ENCODE results near the gene IGBP1. TPM values are rescaled to one million over a fixed set of nuclear protein-coding genes. Genes with fewer than 3 reads are reported as not detected.

The IGBP1 gene
- total and polyA plus RNA-seq, 12 donors, result 28.1 to 82.3 (median 62.1) TPM

GRCh38 chrX:70166601-70167590, 33.6 kb downstream of the IGBP1 start:
- DNase-seq, result no peak
- intact Hi-C loops (cut with DNase I), result no loop called here
- Histone ChIP-seq H3K4me3 (no peak overlapping the region), H3K4me1 (replicated peaks in 1 of 2) (no peaks in the 10 kb centered on the region), H3K9me3 (replicated peaks in 1 of 3) (no peaks in the 10 kb centered on the region), H3K27me3 (no peaks in the 10 kb centered on the region), H3K27ac (no peak overlapping the region), H3K36me3 (replicated peaks in 1 of 2) (peaks cover 0 to 5% of the 10 kb centered on the region in 2 donors)
- WGBS, 4 donors, result 74 to 90% (median 82%) methylated on average over 18 to 19 of the region's 19 CpGs
- TF ChIP-seq CTCF (IDR thresholded peaks at IDR 0.05) (no peak), POLR2A (IDR thresholded peaks at IDR 0.05) (no peak)

- no peak overlapping the region for H3K4me3 ChIP-seq
Observed at GRCh38 chrX:70168238-70169188, 35.3 kb downstream of the IGBP1 start.

GRCh38 chrX:70169281-70169680, 36.0 kb downstream of the IGBP1 start:
- 70 to 100% (median 83%) methylated on average over 1 to 7 of the region's 7 CpGs for WGBS, 4 donors

More at GRCh38 chrX:70168238-70169188, 35.3 kb downstream of the IGBP1 start:
- intact Hi-C loops (cut with DNase I), result no loop called here
- Histone ChIP-seq H3K27ac (peak overlapping the region in 1 of 5 donors; percentile 58), H3K27me3 (peaks cover 3% of the 10 kb centered on the region), H3K36me3 (replicated peaks in 1 of 2) (peaks cover 0 to 5% of the 10 kb centered on the region in 2 donors), H3K9me3 (replicated peaks in 1 of 3) (no peaks in the 10 kb centered on the region), H3K4me1 (replicated peaks in 1 of 2) (no peaks in the 10 kb centered on the region)
- 36 to 50% (median 46%) methylated on average over 10 to 11 of the region's 11 CpGs for WGBS, 4 donors
- no peak for TF ChIP-seq CTCF (IDR thresholded peaks at IDR 0.05)
- TF ChIP-seq POLR2A (IDR thresholded peaks at IDR 0.05), result no peak
- DNase-seq, result peak in 6 of 7 donors; percentile 29 to 66 (median 42)

More at GRCh38 chrX:70169281-70169680, 36.0 kb downstream of the IGBP1 start:
- TF ChIP-seq POLR2A (IDR thresholded peaks at IDR 0.05) (no peak), CTCF (IDR thresholded peaks at IDR 0.05) (no peak)
- H3K27ac ChIP-seq, result no peak overlapping the region
- peaks cover 3% of the 10 kb centered on the region for H3K27me3 ChIP-seq
- peaks cover 0 to 5% of the 10 kb centered on the region in 2 donors for H3K36me3 ChIP-seq (replicated peaks in 1 of 2)
- H3K4me3 ChIP-seq, result no peak overlapping the region
- H3K4me1 ChIP-seq (replicated peaks in 1 of 2), result no peaks in the 10 kb centered on the region
- intact Hi-C loops (cut with DNase I), result no loop called here
- no peak for DNase-seq
- H3K9me3 ChIP-seq (replicated peaks in 1 of 3), result no peaks in the 10 kb centered on the region
